Activated T-cell treated with anti-CD3 and anti-CD28 coated beads, Interleukin-2, amount 50 U/mL, for 24 hours (primary cell): ENCODE measurements around the gene AXDND1.

Experiments
- DNase-seq: peaks from one replicate; pipeline ENCODE4 v3.0.0-alpha.2; 2020
- H3K27ac Mint-ChIP-seq: 2 replicates; pipeline ENCODE4 v1.8.0; 2020; ENCODE audit warnings: mild to moderate bottlenecking, mixed read lengths
- H3K27me3 Mint-ChIP-seq: 2 replicates; pipeline ENCODE4 v1.8.0; 2020; ENCODE audit warnings: mixed read lengths
- H3K36me3 Mint-ChIP-seq: 2 replicates; pipeline ENCODE4 v1.8.0; 2020; ENCODE audit warnings: low read depth, mixed read lengths
- H3K4me1 Mint-ChIP-seq: 2 replicates; pipeline ENCODE4 v1.8.0; 2020; ENCODE audit warnings: low read depth, mixed read lengths
- H3K4me3 Mint-ChIP-seq: 2 replicates; pipeline ENCODE4 v1.8.0; 2020; ENCODE audit warnings: mild to moderate bottlenecking, moderate library complexity, mixed read lengths
- H3K9me3 Mint-ChIP-seq: 2 replicates; pipeline ENCODE4 v1.8.0; 2020; ENCODE audit warnings: mixed read lengths

The AXDND1 gene

GRCh38 chr1:179591592-179592580 is 226.1 kb downstream of the AXDND1 start, which contains the start of gene TDRD5:
TDRD5 (plus strand) TSS chr1:179591832; CDS start chr1:179592616, 784 bp downstream.
- Mint-ChIP-seq H3K4me1 (peaks cover 5% of the 10 kb centered on the region), H3K27ac (no peak within 1 kb of the TSS), H3K9me3 (no peaks in the 10 kb centered on the region), H3K36me3 (no peaks in the 10 kb centered on the region), H3K27me3 (peaks cover 56% of the 10 kb centered on the region), H3K4me3 (no peak within 1 kb of the TSS)
- no peak for DNase-seq

GRCh38 chr1:179598631-179599030 is 232.9 kb downstream of the AXDND1 start:
- DNase-seq = no peak
- H3K9me3 Mint-ChIP-seq = peaks cover 4% of the 10 kb centered on the region
- H3K27ac Mint-ChIP-seq = no peak overlapping the region
- H3K4me1 Mint-ChIP-seq = peaks cover 5% of the 10 kb centered on the region
- no peaks in the 10 kb centered on the region for H3K36me3 Mint-ChIP-seq
- H3K27me3 Mint-ChIP-seq = peaks cover 30% of the 10 kb centered on the region
- H3K4me3 Mint-ChIP-seq = no peak overlapping the region

GRCh38 chr1:179599623-179600249 is 234.0 kb downstream of the AXDND1 start:
- no peak for DNase-seq
- H3K4me3 Mint-ChIP-seq = no peak overlapping the region
- H3K27ac Mint-ChIP-seq = no peak overlapping the region
- no peaks in the 10 kb centered on the region for H3K36me3 Mint-ChIP-seq
- peaks cover 4% of the 10 kb centered on the region for H3K9me3 Mint-ChIP-seq
- H3K4me1 Mint-ChIP-seq = peaks cover 5% of the 10 kb centered on the region
- peaks cover 29% of the 10 kb centered on the region for H3K27me3 Mint-ChIP-seq

GRCh38 chr1:179601093-179601492 is 235.3 kb downstream of the AXDND1 start:
- DNase-seq = no peak
- no peak overlapping the region for H3K27ac Mint-ChIP-seq
- no peaks in the 10 kb centered on the region for H3K4me1 Mint-ChIP-seq
- H3K27me3 Mint-ChIP-seq = peaks cover 35% of the 10 kb centered on the region
- H3K9me3 Mint-ChIP-seq = peaks cover 4% of the 10 kb centered on the region
- H3K4me3 Mint-ChIP-seq = no peak overlapping the region
- H3K36me3 Mint-ChIP-seq = no peaks in the 10 kb centered on the region
